Adrenal gland (tissue), 12 donors: ENCODE results near the gene CRISPLD2. TPM values are rescaled to one million over a fixed set of nuclear protein-coding genes. Genes with fewer than 3 reads are reported as not detected.

Experiments
- DNase-seq, 7 donors: peaks; one replicate each; pipeline ENCODE4 v3.0.0-alpha.2; 2019 to 2020
- H3K27ac ChIP-seq, 5 donors: fragments of 200-600 bp; sonication (generic) in 4 of 5; 1 replicate in 3 of 5; 2 replicates in 2 of 5; pipeline versions ENCODE4 v1.5.1 to v1.8.0; 2016 to 2020; ENCODE audit warnings: mild to moderate bottlenecking in 1 of 5
- H3K27me3 ChIP-seq: fragments of 200-600 bp; 2 replicates; pipeline ENCODE4 v1.8.0; 2021
- H3K36me3 ChIP-seq, 2 donors: fragments of 200-600 bp; replicated peaks in 1 of 2; 1 replicate in 1 of 2; 2 replicates in 1 of 2; pipeline versions ENCODE4 v1.5.1 to v1.8.0; 2018 to 2022
- H3K4me1 ChIP-seq, 2 donors: fragments of 200-600 bp; replicated peaks in 1 of 2; 1 replicate in 1 of 2; 2 replicates in 1 of 2; pipeline versions ENCODE4 v1.5.1 to v1.8.0; 2018 to 2021
- H3K4me3 ChIP-seq, 4 donors: fragments of 200-600 bp; sonication (generic) in 3 of 4; one replicate each; pipeline ENCODE4 v1.5.1; 2016 to 2018
- H3K9me3 ChIP-seq, 3 donors: fragments of 200-600 bp; sonication (generic) in 1 of 3; replicated peaks in 1 of 3; 1 replicate in 2 of 3; 2 replicates in 1 of 3; pipeline versions ENCODE4 v1.5.1 to v1.8.0; 2016 to 2021
- POLR2A ChIP-seq, 2 donors: fragments of 450-650 bp; IDR thresholded peaks; one replicate each; pipeline ENCODE4 v1.6.1; 2017; ENCODE audit warnings: antibody characterized with exemption in 2 of 2, mild to moderate bottlenecking in 2 of 2, moderate library complexity in 1 of 2
- WGBS, 4 donors: extraction: QIAGEN DNeasy Blood & Tissue Kit in 2 of 4; methylation state at CpG; one replicate each; pipeline versions ENCODE4 v1.1.5 to v1.1.7; 2013 to 2017; 5-methylcytosine and 5-hydroxymethylcytosine counted together
- intact Hi-C, 2 donors: fragments of 100-400 bp; cut with DNase I; formaldehyde crosslinking; loops; one replicate each; pipeline versions ENCODE4 v1.14.1 to v1.15.0; 2022 to 2023
- polyA plus RNA-seq, 3 donors: library from polyadenylated mRNA; stranded (reverse); fragments of 200-250 nt in 2 of 3; fragments of 350-450 nt in 1 of 3; fragmentation: Illumina TruSeq in 1 of 3; extraction: RNeasy Lipid Tissue Mini Kit (QIAGEN cat#74804) in 1 of 3; gene quantifications; one replicate each; pipeline ENCODE4 v1.2.3, GENCODE V29; 2013 to 2014
- total RNA-seq, 9 donors: library from RNA; depleted of rRNA in 4 of 9; stranded (reverse); fragments of >200 nt in 4 of 9; fragments of 120-200 nt in 1 of 9; fragmentation: NEBNext Ultra II Directional in 1 of 9; extraction: Animal tissue kit (Norgen Biotek cat#: 25700) in 1 of 9; gene quantifications; one replicate each; pipeline versions ENCODE4 v1.1.0 to v1.2.4, GENCODE V29; 2013 to 2023
- TF ChIP-seq, protein P1 (sequence below), 6 experiments: fragments of 450-650 bp in 4 of 6; fragments of 200-600 bp in 2 of 6; sonication (generic) in 1 of 6; IDR thresholded peaks; 1 replicate in 5 of 6; 2 replicates in 1 of 6; pipeline versions ENCODE4 v1.5.1 to v1.8.0; 2016 to 2021; ENCODE audit warnings: antibody characterized with exemption in 6 of 6, mild to moderate bottlenecking in 2 of 6, moderate library complexity in 1 of 6
- donor health status: healthy with polysubstance abuse.
- donor health status: Bipolar disorder and iron deficiency.
- donor health status: DM: yes; HTN: yes; CAD: no.
- donor health status: DM: no; HTN: no; CAD: no.
- donor health status: DM: no; HTN: no; CAD: no.
- donor health status: DM: yes; HTN: yes; CAD: no.

CRISPLD2 gene
- total and polyA plus RNA-seq, 12 donors: 2.1 to 362 (median 57.5) TPM

DNA sequence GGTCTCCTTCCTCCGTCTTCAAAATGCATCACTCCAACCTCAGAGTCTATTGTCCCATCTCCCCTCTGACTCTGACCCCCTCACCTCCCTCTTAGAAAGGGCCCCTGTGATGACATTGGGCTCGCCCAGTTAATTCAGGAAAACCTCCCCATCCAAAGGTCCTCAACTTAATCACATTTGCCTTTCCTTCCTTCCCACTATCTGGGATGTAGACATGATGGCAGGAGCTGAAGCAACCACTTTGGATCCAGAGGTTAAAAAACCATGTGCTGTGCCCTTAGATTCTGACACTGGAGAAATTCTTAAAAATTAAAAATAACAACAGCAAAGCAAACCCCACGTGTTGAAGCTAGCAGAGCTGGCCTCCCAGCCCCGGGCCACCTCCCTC, 111.3 kb downstream of the CRISPLD2 start:
- TF ChIP-seq, protein P1, sequence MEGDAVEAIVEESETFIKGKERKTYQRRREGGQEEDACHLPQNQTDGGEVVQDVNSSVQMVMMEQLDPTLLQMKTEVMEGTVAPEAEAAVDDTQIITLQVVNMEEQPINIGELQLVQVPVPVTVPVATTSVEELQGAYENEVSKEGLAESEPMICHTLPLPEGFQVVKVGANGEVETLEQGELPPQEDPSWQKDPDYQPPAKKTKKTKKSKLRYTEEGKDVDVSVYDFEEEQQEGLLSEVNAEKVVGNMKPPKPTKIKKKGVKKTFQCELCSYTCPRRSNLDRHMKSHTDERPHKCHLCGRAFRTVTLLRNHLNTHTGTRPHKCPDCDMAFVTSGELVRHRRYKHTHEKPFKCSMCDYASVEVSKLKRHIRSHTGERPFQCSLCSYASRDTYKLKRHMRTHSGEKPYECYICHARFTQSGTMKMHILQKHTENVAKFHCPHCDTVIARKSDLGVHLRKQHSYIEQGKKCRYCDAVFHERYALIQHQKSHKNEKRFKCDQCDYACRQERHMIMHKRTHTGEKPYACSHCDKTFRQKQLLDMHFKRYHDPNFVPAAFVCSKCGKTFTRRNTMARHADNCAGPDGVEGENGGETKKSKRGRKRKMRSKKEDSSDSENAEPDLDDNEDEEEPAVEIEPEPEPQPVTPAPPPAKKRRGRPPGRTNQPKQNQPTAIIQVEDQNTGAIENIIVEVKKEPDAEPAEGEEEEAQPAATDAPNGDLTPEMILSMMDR (IDR thresholded peaks at IDR 0.05): no peak
- no peak for TF ChIP-seq POLR2A (IDR thresholded peaks at IDR 0.05)
- no peaks in the 10 kb centered on the region for H3K9me3 ChIP-seq
- intact Hi-C loops: no loop called here
- H3K27me3 ChIP-seq: no peaks in the 10 kb centered on the region
- H3K4me3 ChIP-seq: no peak overlapping the region
- 92 to 96% (median 94%) methylated on average over 4 of the region's 4 CpGs for WGBS, 4 donors
- no peaks in the 10 kb centered on the region for H3K36me3 ChIP-seq
- H3K27ac ChIP-seq: peak overlapping the region in 1 of 5 donors; percentile 88
- H3K4me1 ChIP-seq: peaks cover 38 to 42% of the 10 kb centered on the region in 2 donors
- DNase-seq: no peak

DNA sequence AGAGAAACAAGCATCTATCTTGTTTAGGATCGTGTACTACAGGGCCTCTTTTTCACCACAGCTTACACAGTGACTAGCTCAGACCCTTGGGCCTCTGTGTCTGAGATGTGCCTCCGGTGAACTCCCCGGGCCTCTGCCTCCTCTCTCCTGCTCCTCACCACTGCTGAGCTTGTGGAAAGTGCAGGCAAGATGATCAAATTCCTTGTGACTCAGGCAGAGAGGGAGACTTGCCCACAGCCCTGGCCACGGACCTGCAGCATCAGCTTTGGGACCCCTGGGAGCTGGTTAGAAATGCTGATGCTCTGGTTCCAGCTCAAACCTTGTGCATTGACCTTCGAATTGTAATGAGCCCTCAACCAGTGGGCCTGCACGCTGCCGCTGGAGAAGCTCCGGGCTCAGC, 111.7 kb downstream of the CRISPLD2 start:
- H3K27me3 ChIP-seq: no peaks in the 10 kb centered on the region
- no peaks in the 10 kb centered on the region for H3K9me3 ChIP-seq
- peaks cover 38 to 42% of the 10 kb centered on the region in 2 donors for H3K4me1 ChIP-seq
- H3K27ac ChIP-seq: no peak overlapping the region
- no peaks in the 10 kb centered on the region for H3K36me3 ChIP-seq
- TF ChIP-seq, protein P1 (IDR thresholded peaks at IDR 0.05): no peak
- no peak for TF ChIP-seq POLR2A (IDR thresholded peaks at IDR 0.05)
- intact Hi-C loops: no loop called here
- H3K4me3 ChIP-seq: no peak overlapping the region
- DNase-seq: no peak
- WGBS, 4 donors: 95 to 97% (median 96%) methylated on average over 6 to 8 of the region's 8 CpGs

DNA sequence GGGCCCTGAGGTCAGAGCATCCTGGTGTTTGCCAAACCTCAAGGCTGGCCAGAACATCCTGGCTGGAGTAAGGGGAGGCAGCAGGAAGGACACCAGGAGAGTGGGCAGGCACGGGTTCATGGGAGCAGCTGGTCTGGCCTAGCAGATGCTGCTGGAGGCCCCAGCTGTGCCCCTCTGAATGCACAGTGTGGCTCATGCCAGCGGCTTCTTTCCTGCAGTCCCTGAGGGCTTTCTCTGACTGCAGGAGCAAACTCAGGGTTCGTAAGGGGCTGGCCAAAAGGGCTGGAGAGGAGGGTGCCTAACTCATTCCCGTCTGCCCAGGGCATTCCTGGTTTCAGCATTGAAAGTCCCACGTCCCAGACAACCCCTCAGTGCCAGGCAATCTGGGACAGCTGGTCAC, 112.9 kb downstream of the CRISPLD2 start:
- H3K9me3 ChIP-seq: no peaks in the 10 kb centered on the region
- no peaks in the 10 kb centered on the region for H3K27me3 ChIP-seq
- WGBS, 4 donors: 60 to 95% (median 85%) methylated on average over 1 to 5 of the region's 5 CpGs
- TF ChIP-seq POLR2A (IDR thresholded peaks at IDR 0.05): no peak
- TF ChIP-seq, protein P1 (IDR thresholded peaks at IDR 0.05): no peak
- no peaks in the 10 kb centered on the region for H3K36me3 ChIP-seq
- intact Hi-C loops: no loop called here
- no peak for DNase-seq
- no peak overlapping the region for H3K4me3 ChIP-seq
- peaks cover 33 to 38% of the 10 kb centered on the region in 2 donors for H3K4me1 ChIP-seq
- H3K27ac ChIP-seq: peak overlapping the region in 2 of 5 donors; percentile 84 to 89

DNA sequence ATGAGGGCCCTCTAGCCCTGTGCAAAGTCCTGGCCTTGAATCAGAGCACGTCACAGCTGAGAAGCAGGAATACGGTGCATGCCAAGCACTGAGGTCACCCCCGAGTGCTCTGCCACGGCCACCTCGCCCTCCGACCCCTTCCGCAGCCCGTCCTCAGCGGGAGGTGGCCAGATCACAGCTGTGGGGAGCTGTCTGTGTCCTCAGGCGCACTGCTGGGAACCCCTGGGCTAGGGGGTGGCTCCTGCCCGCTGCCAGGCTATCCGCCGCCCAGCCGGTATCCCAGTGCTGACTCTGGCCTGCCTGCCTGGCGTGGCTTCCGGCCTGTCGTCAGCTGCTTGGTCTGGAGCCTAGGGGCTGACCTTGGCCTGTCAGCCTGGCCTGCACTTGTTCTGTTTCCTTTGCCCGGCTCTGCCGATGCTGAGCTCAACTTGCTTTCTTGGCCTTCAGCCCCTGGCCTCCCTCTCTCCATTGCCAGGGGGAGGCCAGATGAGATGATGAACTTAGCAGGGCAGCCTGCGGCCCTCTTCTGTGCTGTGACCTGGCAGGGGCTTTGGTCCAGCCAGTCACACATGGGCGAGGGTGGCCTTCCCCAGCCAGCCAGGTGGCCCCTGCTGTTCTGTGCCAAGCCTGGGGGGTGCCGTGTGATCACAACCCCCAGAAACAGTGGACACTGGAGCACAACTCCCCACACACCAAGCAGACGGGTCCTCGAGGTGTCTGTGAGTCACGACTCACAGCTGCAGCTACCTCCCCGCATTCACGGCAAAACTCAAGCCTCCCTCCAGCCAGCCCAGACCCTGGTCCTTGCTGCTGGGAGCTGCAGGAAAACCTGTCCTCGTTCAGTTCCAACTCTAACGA, 114.2 kb downstream of the CRISPLD2 start:
- peak overlapping the region in 4 of 5 donors; percentile 73 to 89 (median 79) for H3K27ac ChIP-seq
- no peaks in the 10 kb centered on the region for H3K9me3 ChIP-seq
- H3K4me3 ChIP-seq: no peak overlapping the region
- peaks cover 20 to 25% of the 10 kb centered on the region in 2 donors for H3K4me1 ChIP-seq
- peak in 1 of 2 donors; percentile 60 for TF ChIP-seq POLR2A (IDR thresholded peaks at IDR 0.05)
- TF ChIP-seq, protein P1 (IDR thresholded peaks at IDR 0.05): no peak
- DNase-seq: peak; percentile 79 to 95 (median 94)
- no peaks in the 10 kb centered on the region for H3K27me3 ChIP-seq
- intact Hi-C loops: no loop called here
- 34 to 56% (median 42%) methylated on average over 5 to 29 of the region's 29 CpGs for WGBS, 4 donors
- H3K36me3 ChIP-seq: no peaks in the 10 kb centered on the region
